Measurements from ENCODE around the gene LPP.

Gene LPP

DNA sequence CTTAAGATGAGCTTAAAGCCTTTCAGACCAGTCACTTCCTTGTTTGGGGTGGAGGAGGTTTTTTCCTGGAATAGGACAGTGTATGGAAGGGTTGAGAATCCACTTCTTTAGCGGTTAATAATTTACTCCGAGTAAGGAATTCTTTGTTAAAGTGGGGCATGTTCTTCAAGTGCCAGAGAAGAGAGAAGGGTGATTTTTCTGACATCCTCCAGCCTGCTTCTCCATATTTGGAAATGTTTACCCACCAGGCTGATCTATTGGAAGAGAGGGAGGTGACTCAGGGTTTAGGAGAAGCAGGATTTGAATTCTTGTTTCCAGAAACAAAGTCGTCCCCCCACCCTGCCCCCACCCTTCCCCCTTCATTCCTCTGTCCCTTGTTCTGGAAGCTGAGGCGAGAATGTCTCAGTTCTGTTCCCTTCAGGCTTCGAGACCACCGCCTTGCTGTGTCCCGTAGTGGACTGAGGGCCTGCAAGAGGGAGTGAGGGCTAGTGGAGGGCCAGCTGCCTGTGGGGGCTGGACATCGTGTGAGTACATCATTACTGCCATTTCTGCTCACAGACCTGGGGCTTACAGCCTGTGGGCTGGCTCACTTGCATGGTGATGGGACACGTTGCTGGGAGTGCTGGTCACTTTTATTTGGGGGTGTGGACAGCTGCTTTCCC, 58.5 kb downstream of the LPP start:
- H3K4me3 ChIP-seq (ENCODE audit: low read depth, low read length) = peak overlapping the region; percentile 19
- DNase-seq (ENCODE audit: low read depth) = peak; percentile 62

DNA sequence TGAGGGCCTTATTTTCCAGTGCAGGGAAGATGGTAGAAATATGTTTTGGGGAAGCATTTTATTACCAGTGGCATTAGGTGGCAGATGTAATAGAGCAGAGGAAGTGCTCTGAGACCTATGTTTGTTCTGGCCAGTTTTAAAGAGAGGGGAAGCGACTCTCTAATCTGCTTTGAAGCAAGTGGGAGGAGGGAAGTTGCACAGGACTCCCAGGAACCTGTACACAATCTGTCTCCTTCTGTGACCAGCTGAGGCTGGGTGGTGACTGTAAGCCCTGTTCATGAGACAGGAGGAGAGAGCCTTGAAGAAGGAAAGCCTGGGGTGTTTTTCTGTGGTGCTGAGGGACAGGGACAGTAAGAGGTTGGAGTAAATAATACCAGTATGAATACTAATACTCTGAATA, 60.5 kb downstream of the LPP start:
- H3K4me3 ChIP-seq (ENCODE audit: low read depth, low read length) = no peak overlapping the region
- no peak for DNase-seq (ENCODE audit: low read depth)

DNA sequence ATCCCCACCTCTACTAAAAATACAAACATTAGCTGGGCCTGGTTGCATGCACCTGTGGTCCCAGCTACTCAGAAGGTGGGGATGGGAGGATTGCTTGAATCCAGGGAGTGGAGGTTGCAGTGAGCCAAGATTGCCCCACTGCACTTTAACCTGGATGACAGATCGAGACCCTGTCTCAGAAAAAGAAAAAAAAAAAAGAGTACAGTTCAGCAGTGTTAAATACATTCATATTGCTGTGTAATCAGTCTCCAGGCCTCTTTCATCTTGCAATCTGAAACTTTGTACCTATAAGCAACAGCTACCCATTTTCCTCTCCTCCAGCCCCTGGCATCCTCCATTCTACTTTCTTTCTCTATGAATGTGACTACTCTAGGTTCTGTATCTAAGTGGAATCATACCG, 61.2 kb downstream of the LPP start:
- DNase-seq (ENCODE audit: low read depth) = no peak
- H3K4me3 ChIP-seq (ENCODE audit: low read depth, low read length) = no peak overlapping the region

DNA sequence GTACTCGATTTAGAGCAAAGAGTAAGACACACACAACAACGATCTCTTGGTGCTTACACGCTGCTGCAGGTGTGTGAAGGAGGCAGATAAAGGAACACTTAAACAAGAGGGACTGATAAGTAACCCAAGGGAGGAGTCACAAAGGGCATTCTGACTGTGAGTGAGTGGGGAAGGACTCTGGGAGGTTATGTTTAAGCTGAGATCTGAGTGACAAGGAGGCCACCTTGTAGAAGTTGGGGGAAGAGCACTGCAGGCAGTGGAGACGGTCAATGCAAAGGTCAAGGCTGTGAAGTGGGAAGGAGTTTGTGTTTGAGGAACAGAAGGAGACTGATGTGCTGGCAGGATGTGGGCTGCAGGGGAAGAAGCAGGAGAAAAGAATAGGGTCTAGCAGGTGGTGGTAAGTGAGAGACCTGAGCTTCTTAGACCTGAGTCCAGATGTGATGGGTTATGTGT, 63.1 kb downstream of the LPP start:
- no peak for DNase-seq (ENCODE audit: low read depth)
- H3K4me3 ChIP-seq (ENCODE audit: low read depth, low read length) = no peak overlapping the region

DNA sequence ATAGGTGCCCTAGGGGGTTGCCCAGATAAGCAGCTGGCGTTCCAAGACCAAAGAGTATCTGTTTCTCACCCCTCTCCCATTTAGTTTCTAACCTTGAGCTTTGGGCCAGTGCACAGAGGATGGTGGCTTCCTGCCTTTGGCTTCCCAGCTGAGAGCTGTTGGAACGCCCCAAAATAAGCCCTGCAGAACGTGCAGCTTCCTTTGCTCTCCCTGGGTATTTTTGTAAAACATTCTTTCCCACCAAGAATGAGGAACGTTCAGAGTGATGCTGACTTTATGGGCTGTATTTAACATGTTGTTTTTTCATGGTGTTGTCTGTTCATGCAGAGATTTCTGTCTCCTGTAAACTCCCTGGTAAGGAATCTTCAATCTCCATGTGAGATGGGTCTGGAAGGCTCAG, 63.8 kb downstream of the LPP start:
- H3K4me3 ChIP-seq (ENCODE audit: low read depth, low read length) = no peak overlapping the region
- DNase-seq (ENCODE audit: low read depth) = no peak

DNA sequence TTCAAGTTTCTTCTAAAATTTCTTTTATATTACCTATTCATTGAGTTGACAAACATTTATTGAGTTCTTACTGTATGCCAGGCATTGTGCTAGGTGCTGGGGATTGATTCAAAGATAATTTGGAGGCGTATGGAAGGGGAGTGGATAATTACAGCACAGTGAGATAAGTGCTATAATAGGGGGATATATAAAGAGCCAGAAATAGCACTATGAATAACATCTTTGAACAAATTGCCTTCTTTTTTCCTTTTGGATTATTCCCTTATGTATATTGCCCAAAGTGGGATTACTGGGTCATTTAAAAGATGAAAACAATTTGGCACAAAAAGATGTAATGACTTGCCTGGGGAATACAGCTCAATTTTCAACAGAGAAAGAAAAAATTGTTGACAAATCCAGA, 64.6 kb downstream of the LPP start:
- no peak for DNase-seq (ENCODE audit: low read depth)
- H3K4me3 ChIP-seq (ENCODE audit: low read depth, low read length) = no peak overlapping the region

DNA sequence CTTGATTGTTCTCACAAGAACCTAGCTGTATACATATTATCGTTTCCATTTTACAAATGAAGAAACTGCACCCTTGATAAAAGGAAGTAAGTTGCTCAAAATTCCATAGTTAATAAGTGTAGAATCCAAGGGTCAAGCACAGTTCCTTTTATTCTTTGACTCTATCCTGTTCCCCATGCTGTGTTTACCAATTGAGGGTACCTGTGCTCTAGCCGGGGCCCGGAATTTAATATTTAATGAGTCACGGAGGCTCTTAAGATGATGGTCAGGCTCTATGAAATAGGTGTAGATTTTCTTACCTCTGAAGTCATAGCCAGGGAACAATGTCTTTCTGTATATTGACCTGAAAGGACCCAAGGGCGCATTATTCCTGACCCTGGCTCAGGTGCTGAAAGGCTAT, 65.2 kb downstream of the LPP start:
- no peak overlapping the region for H3K4me3 ChIP-seq (ENCODE audit: low read depth, low read length)
- DNase-seq (ENCODE audit: low read depth) = no peak

DNA sequence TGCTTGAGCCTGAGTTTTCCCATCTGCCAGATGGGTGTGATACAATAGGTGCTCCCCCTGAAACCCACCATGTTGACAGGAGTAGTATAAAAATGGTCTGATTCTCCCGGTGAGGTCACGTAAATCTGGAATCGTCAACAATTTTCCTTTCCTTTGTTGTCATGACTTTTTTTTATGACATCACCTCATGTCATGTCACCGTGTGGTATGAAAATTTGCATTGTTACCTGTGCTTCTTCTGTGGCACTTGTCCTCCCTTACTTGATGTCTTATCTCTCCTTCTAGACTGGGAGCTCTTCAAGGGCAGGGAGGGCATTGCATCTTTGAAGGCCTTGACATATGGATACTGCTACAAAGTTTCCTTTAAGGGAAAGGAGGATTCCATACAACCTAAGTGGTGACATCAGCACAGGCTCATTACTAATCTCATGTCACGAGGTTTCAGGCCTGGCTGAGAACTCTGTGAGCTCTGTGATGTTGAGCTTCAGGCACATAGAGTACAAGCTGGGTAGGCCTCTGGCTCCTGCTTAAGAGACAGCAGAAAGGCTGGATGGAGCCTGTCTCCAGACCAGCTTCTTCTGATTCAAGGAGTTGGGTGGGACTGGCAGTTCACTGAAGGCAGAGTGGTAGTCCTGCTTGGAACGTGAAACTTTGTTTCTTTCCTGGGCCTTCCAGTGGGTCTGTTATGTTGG, 66.3 kb downstream of the LPP start:
- no peak overlapping the region for H3K4me3 ChIP-seq (ENCODE audit: low read depth, low read length)
- DNase-seq (ENCODE audit: low read depth) = peak; percentile 61

DNA sequence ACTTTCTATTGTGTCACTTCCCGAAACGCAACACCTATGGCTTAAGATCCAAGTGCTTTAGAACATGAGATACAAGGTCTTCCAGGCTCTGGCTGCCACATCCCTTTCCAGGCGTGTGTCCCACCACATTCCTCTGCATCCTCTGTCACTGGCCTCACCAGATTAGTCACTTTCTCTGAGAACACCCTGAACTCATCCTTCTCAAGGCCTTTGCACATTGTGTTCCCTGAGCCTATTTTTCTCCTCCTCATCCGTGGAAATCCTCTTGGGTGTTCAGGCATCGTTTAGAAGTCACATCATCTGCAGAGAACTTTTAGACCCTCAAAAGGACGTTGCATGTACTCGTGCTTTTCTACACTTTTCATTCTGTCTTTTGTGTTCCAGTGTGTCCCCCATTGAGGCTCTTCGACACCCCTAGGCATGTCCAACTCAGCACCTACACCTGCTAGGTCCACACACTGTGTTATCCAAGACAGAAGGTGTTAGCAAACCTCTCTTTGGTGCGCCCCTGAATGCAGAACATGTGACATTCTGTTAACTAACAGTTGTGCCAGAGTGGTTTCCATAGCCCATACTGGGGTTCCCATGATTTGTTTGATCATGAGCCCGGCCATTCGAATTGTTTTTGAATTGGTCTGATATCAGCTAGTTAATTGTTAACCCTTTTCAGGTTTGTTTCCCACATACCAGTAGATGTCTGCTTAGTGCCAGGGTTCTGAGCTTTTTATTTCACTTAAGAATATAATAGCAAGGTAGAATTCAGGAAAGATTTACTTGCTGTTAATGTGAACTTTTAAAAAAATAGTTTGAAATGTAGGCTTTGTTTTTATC, 67.2 kb downstream of the LPP start:
- DNase-seq (ENCODE audit: low read depth) = peak; percentile 98
- H3K4me3 ChIP-seq (ENCODE audit: low read depth, low read length) = no peak overlapping the region

DNA sequence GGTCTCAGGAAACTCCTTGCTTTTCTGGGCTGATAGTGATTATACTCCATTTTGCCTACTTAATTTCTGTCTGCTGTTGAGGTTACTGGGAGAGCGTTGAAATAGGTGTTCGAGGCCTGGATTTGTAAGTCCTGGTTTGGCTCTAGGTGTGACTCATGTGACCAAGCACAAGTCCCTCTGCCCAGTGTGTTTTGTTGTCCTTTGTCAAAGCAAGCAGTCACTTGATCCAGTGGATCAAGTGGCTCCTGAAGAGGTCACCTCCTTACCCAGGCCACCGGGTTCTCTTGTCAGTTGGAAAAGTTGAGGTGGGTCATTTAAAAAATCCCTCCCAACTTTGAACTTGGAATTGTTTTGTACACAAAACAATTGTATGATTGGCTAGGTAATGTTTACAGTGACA, 70.0 kb downstream of the LPP start:
- H3K4me3 ChIP-seq (ENCODE audit: low read depth, low read length) = no peak overlapping the region
- DNase-seq (ENCODE audit: low read depth) = no peak

DNA sequence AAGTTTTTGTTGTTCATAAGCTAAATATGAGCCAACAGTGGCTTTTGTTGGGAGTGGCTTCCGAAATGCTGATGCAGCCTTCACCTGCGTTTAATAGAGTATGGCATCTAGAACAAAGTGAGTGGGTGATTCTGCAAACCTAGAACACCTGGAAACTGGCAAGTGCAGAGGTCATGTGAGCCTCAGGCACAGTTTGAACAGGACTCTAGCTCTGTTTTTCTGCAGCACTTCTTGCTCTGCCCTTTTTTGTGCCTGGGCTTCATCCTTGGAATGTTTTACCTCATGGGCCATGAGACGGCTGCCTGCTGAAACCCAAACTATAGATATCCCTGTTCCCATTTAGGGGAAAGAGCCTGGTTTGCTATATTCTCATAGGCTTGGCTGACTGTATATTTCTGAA, 73.5 kb downstream of the LPP start:
- DNase-seq (ENCODE audit: low read depth) = no peak
- no peak overlapping the region for H3K4me3 ChIP-seq (ENCODE audit: low read depth, low read length)

DNA sequence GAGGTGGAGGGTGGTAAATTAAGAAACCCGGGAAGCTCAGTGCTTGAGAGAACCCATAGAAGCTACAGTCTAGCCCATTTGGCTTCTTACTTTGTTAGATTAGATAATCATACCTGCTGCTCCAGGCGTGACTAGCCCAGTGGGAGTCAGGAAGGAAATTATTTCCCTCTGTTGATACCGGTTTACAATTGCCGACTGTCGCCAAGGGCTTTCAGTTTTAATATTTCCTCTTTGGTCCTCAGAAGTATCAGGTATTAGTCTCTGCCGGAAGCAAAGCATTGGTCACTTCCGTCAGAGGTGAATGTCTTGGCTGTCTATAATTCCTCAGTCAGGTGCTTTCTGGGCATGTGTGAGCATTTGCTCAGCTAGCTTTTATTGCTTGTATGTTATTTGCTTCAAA, 75.2 kb downstream of the LPP start:
- H3K4me3 ChIP-seq (ENCODE audit: low read depth, low read length) = no peak overlapping the region

DNA sequence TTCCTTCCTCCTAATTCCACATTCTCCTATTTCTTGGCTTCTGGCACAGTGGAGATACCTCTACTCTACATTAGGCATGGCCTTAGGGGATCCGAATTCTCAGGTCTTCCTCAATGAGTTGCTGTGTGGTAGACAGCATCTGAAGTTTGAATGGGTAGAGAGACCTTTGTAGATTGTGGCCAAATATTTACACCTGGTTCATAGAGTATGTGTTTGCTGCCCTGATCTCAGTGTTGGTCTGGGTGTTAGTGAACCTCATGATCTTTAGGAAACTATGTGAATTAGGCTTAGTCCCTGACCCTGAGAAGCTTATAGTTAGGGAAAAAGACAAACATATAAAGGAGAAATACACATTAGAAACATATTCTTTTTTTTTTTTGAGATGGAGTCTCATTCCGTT, 75.8 kb downstream of the LPP start:
- no peak overlapping the region for H3K4me3 ChIP-seq (ENCODE audit: low read depth, low read length)
- no peak for DNase-seq (ENCODE audit: low read depth)

More for the DNA sequence above, 75.2 kb downstream of the LPP start:
- DNase-seq (ENCODE audit: low read depth) = no peak

DNA sequence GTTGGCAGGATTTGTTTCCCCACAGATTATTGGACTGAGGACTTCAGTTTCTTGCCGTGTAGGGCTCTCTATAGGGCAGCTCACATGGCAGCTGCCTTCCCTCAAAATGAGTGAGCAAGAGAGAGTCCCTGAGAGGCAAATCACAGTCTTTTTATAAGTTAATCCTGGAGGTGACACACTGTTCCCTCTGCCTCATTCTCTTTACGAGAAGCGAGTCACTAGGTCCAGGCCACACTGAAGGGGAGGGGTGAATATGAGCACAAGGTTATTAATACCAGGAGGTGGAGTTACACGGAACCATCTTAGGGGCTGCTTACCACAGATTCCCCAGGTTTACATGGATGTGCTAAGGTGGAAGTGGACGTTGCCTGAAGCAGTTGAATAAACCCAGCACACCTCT, 77.0 kb downstream of the LPP start:
- DNase-seq (ENCODE audit: low read depth) = no peak
- H3K4me3 ChIP-seq (ENCODE audit: low read depth, low read length) = no peak overlapping the region

DNA sequence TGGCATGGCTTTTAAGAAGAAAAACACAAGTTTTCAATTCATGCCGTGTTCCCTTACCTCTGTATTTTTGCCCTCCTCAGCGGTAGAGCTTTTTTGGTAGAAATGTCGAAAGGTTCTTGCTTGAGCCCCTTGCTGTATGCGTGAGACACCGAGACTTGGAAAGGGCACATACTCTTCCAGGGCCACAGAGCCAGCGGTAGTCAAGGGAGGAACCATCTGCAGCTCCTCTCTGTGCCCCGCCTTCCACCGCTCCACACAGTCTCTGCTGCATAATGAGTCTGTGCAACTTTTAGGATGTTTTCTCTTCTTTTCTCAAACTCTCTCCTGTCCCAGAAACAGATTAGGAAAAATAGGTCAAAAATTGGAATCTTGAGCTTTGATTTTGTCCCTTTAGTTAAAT, 77.5 kb downstream of the LPP start:
- no peak overlapping the region for H3K4me3 ChIP-seq (ENCODE audit: low read depth, low read length)
- DNase-seq (ENCODE audit: low read depth) = no peak

DNA sequence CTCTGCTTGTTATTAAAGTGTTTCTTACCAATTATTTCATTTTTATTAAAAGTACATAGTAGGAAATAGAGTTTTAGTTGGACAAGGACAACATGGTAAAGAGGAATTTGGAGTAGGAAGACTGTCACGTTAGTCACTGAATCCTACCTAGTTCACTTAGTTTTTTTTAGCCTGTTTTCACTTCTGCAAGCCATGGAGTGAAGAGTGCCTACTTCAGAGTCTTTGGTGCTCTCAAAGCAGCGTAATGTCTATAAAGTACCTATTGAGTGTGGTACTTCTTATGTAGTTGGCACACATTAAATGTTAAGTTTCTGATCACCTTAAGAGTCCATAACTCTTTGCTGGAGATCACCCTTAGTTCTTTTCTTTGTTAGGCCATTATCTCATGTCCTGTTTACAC, 78.7 kb downstream of the LPP start:
- no peak overlapping the region for H3K4me3 ChIP-seq (ENCODE audit: low read depth, low read length)
- no peak for DNase-seq (ENCODE audit: low read depth)

DNA sequence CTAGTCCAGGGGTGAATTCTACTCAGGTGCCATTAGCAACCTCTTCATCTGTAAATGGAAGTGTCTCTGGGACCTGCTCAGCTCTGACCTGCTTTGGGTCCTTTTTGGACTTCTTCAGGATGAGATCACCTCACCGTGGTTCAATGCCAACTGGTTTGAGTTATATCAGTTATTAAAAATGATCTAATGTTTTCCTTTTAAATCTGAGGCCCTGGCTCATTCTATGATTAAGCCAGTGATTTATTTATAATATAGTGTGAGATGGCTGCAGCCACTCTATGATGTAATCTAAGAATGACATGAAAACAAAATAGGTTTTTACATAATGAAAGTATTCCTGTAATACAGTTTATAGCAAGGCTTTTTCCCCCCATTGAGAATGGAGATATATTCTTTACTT, 79.4 kb downstream of the LPP start:
- no peak for DNase-seq (ENCODE audit: low read depth)
- no peak overlapping the region for H3K4me3 ChIP-seq (ENCODE audit: low read depth, low read length)

DNA sequence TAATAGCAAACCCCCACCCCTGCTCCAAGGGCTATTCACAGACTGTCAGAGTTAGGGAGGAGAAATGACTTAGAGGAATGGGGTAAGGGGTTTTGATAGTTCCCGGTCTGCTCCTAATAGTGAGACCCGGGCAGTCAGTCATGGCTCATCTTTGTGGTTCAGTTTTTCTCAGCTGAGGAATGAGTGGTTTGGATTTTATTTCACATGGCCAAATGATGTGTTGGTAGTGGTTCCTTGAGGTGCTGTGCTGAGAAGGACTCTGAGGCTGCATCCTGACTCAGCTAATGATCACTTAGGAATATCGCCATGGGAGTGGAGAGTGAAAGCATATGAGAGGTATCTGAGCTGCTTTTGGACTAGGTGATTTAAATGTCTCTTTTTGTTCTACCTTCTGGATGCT, 80.2 kb downstream of the LPP start:
- DNase-seq (ENCODE audit: low read depth) = peak; percentile 49
- no peak overlapping the region for H3K4me3 ChIP-seq (ENCODE audit: low read depth, low read length)

DNA sequence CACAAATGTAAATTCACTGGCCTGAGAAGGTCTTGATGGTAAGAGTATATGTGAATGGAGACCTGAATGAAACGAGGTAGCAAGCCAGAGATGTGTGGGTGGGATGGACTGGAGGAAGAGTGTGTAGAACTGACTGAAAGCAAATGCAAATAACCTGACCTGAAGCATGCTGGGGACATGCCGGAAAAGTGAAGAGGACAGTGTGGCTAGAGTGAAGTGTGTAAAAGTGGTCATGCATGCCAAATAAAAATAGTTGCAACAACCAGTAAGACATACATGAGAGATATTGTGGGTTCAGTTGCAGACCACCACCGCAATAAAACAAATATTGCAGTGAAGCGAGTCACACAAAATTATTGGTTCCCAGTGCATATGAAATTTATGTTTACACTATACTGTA, 82.3 kb downstream of the LPP start:
- no peak for DNase-seq (ENCODE audit: low read depth)
- H3K4me3 ChIP-seq (ENCODE audit: low read depth, low read length) = no peak overlapping the region

DNA sequence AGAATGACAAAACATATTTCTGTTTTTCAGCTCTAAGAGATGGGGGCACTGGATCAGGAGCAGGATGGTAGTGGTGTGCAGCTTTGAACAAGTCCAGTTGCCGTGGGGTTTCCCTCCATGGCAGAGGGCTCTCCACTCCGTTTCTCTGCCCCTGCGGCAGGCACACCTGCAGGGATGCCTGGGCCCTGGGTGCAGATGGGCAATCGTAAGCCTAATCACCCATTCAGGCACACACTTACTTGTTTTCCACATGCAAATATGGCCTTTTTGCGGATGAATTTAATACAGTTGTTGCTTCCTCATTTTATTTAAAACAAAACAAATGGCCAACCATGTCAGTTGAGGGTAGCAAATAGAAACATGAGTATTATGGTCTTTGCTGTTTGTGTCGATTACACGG, 85.1 kb downstream of the LPP start:
- no peak overlapping the region for H3K4me3 ChIP-seq (ENCODE audit: low read depth, low read length)
- no peak for DNase-seq (ENCODE audit: low read depth)

DNA sequence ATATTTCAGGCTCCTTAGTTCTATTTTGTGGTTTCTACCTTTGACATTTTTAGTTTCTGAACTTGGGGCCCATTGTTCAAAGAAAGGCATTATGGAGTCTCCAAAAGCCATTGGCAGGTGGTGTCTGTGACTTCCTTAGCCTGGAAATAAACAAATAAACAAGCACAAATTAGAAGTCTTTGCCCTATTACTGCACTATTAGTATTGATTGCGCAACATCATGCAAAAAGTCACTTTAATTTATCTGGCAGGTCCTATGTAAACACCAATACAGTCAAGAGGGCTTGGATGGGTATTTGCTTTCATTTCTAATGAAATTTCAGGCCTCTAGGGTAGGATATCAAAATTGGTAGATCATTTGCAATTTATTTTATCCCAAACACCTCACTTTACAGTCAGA, 85.6 kb downstream of the LPP start:
- no peak for DNase-seq (ENCODE audit: low read depth)
- no peak overlapping the region for H3K4me3 ChIP-seq (ENCODE audit: low read depth, low read length)

Measured in skeletal muscle cell (primary cell).